Measurements from ENCODE around the gene FOXS1.

DNA sequence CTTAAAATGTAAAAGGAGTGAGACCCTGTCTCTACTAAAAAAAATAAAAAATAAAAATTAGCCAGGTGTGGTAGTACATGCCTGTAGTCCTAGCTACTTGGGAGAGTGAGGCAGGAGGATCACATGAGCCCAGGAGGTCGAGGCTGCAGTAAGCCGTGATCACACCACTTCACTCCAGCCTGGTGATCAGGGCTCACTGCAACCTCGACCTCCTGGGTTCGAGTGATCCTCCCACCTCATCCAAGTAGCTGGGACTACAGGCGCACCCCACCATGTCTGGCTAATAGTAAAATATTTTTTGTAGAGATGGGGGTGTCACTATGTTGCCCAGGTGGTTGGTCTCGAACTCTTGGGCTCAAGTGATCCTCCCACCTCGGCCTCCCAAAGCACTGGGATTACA, 8.1 kb upstream of the FOXS1 start:
- no peak for TF ChIP-seq EP300 (IDR thresholded peaks at IDR 0.05; ENCODE audit: borderline replicate concordance in 1 of 2, control insufficient read depth in 1 of 2, low read depth in 2 of 2, low read length in 2 of 2)
- no peak for TF ChIP-seq BHLHE40 (IDR thresholded peaks at IDR 0.05; ENCODE audit: borderline replicate concordance in 1 of 2, low read depth in 2 of 2, low read length in 1 of 2)
- no peak for TF ChIP-seq RCOR1 (conservative IDR thresholded peaks at IDR 0.05; ENCODE audit: low read depth, low read length)

Measured in GM12878 (cell line).